HUES48 (cell line): ENCODE results near the gene EML3.
A peak's percentile ranks its signal among the peaks of the same experiment; 100 is the strongest.

ENCODE experiments used
- H3K27ac ChIP-seq: one replicate; pipeline ENCODE4 v1.7.0; 2013; ENCODE audit warnings: low read depth, low read length, inconsistent platforms
- H3K27me3 ChIP-seq: 2 replicates; pipeline ENCODE4 v1.6.1; 2013; ENCODE audit warnings: mild to moderate bottlenecking, low read length; ENCODE audit not compliant: control insufficient read depth, insufficient read depth
- H3K36me3 ChIP-seq: 2 replicates; pipeline ENCODE4 v1.6.1; 2013; ENCODE audit warnings: low read length; ENCODE audit not compliant: control insufficient read depth, insufficient read depth
- H3K4me1 ChIP-seq: 2 replicates; pipeline ENCODE4 v1.6.1; 2013; ENCODE audit warnings: mild to moderate bottlenecking, low read length; ENCODE audit not compliant: control insufficient read depth, insufficient read depth
- H3K4me3 ChIP-seq: 2 replicates; pipeline ENCODE4 v1.5.1; 2013; ENCODE audit warnings: mild to moderate bottlenecking, low read depth, low read length
- H3K9ac ChIP-seq: 2 replicates; pipeline ENCODE4 v1.6.1; 2013; ENCODE audit warnings: mild to moderate bottlenecking, low read depth, low read length, moderate library complexity
- H3K9me3 ChIP-seq: 2 replicates; pipeline ENCODE4 v1.6.1; 2013; ENCODE audit warnings: low read length; ENCODE audit not compliant: control insufficient read depth, insufficient read depth

The EML3 gene

DNA sequence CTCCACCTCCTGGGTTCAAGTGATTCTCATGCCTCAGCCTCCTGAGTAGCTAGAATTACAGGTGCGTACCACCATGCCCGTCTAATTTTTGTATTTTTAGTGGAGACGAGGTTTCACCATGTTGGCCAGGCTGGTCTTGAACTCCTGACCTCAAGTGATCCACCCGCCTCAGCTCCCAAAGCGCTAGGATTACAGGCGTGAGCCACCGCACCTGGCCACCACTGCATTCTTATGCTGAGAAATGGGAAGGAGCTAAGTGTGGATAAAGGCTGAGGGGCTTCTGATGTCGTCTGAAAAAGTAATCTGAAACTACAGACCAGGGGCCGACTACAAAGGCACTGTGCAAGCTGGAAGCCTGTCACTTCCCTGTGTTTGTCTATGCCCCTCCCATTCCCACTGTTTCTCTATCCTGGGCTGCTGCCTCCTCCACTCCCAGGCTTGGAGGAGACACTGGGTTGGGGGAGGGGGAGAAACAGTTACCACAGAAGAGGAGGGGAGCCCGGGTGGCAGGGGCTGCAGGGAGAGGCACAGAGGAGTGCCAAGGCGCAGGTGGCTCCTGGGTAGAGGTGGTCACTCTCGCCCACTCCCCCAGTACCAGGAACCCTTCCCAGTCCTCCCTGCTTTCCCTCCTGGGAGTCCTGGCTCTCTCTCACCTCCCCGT, 8.0 kb downstream of the EML3 start:
- Histone ChIP-seq H3K4me3 (no peak overlapping the region), H3K27ac (no peak overlapping the region), H3K9me3 (no peaks in the 10 kb centered on the region), H3K9ac (no peak overlapping the region), H3K27me3 (peaks cover 17% of the 10 kb centered on the region), H3K4me1 (peaks cover 16% of the 10 kb centered on the region), H3K36me3 (peaks cover 7% of the 10 kb centered on the region; the same call in 1 of the 2 replicates)

DNA sequence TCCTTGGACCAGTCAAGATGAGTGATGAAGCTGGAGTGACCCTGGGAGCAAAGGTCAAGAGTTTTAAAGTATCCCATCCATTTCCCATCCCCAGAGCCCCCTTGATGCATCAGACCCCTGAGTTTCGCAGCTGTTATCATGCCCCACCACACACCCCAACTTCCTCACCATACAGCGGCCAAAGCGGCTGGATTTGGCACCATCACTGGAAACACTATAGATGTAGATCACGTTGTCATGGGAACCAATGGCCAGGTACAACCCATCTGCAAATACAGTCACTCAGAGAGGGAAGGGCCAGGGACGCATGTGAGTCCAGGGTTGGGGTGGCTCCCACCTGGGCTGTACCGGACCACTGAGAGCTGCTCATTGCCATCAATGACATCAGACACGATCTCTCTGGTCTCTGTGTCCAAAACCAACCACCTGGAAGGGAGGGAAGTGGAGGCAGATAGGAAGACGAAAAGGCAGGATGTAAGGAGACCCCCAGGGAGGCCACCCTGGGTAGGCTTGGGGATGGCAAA, 8.7 kb downstream of the EML3 start:
- Histone ChIP-seq H3K9me3 (no peaks in the 10 kb centered on the region), H3K27ac (no peak overlapping the region), H3K36me3 (peaks cover 8% of the 10 kb centered on the region; the same call in 1 of the 2 replicates), H3K4me3 (no peak overlapping the region), H3K27me3 (peaks cover 17% of the 10 kb centered on the region), H3K4me1 (peaks cover 20% of the 10 kb centered on the region), H3K9ac (no peak overlapping the region)

DNA sequence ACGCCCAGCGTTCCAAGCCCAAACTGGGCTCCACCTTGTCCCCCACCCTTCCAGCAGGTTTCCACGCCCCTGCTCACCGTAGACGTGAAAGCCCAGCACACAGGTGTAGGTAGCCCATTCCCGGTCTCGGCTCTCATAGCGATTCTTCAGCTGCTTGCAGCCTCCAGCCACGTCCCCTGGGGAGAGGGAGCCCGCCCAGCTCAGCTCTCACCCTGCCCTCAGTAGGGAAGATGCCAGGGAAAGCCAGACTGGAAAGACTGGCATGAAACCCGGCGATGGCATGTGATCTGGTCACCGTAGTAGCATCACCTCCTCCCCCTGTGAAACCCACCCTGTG, 9.5 kb downstream of the EML3 start:
- peaks cover 17% of the 10 kb centered on the region for H3K27me3 ChIP-seq
- H3K9me3 ChIP-seq, result no peaks in the 10 kb centered on the region
- H3K4me1 ChIP-seq, result peaks cover 21% of the 10 kb centered on the region
- H3K27ac ChIP-seq, result no peak overlapping the region
- no peak overlapping the region for H3K9ac ChIP-seq
- H3K4me3 ChIP-seq, result peak overlapping the region; percentile 87
- peaks cover 14% of the 10 kb centered on the region for H3K36me3 ChIP-seq

GRCh38 chr11:62602141-62603071, 10.2 kb downstream of the EML3 start:
- Histone ChIP-seq H3K9me3 (no peaks in the 10 kb centered on the region), H3K27me3 (peaks cover 17% of the 10 kb centered on the region), H3K4me3 (peak overlapping the region; percentile 87), H3K4me1 (peaks cover 21% of the 10 kb centered on the region), H3K9ac (peak overlapping the region; percentile 43; the same call in 1 of the 2 replicates), H3K36me3 (peaks cover 21% of the 10 kb centered on the region), H3K27ac (peak overlapping the region; percentile 95)

GRCh38 chr11:62601372-62602140, 11.0 kb downstream of the EML3 start, which contains the start of gene MTA2:
TSS of gene MTA2 (minus strand) at chr11:62601865. CDS start at chr11:62601450, 415 bp downstream.
- Histone ChIP-seq H3K27ac (peak within 1 kb of the TSS; percentile 95), H3K9me3 (no peaks in the 10 kb centered on the region), H3K9ac (peak within 1 kb of the TSS; percentile 94), H3K4me1 (peaks cover 17% of the 10 kb centered on the region), H3K36me3 (peaks cover 27% of the 10 kb centered on the region), H3K27me3 (peaks cover 17% of the 10 kb centered on the region), H3K4me3 (peak within 1 kb of the TSS; percentile 87)

- Histone ChIP-seq H3K9ac (peak overlapping the region; percentile 94), H3K4me3 (peak overlapping the region; percentile 87), H3K27ac (peak overlapping the region; percentile 95), H3K9me3 (no peaks in the 10 kb centered on the region), H3K4me1 (peaks cover 17% of the 10 kb centered on the region), H3K36me3 (peaks cover 33% of the 10 kb centered on the region), H3K27me3 (peaks cover 17% of the 10 kb centered on the region)
Observed at GRCh38 chr11:62601122-62601371, 11.5 kb downstream of the EML3 start.

GRCh38 chr11:62600367-62601121, 12.0 kb downstream of the EML3 start:
- Histone ChIP-seq H3K4me3 (peak overlapping the region; percentile 87), H3K4me1 (peaks cover 17% of the 10 kb centered on the region), H3K27ac (peak overlapping the region; percentile 95), H3K9me3 (no peaks in the 10 kb centered on the region), H3K36me3 (peaks cover 38% of the 10 kb centered on the region), H3K9ac (peak overlapping the region; percentile 94), H3K27me3 (peaks cover 17% of the 10 kb centered on the region)

GRCh38 chr11:62599901-62600300, 12.7 kb downstream of the EML3 start:
- H3K9ac ChIP-seq, result no peak overlapping the region
- H3K27me3 ChIP-seq, result peaks cover 17% of the 10 kb centered on the region
- H3K4me3 ChIP-seq, result peak overlapping the region; percentile 87
- H3K27ac ChIP-seq, result no peak overlapping the region
- no peaks in the 10 kb centered on the region for H3K9me3 ChIP-seq
- peaks cover 44% of the 10 kb centered on the region for H3K36me3 ChIP-seq
- H3K4me1 ChIP-seq, result peaks cover 17% of the 10 kb centered on the region

DNA sequence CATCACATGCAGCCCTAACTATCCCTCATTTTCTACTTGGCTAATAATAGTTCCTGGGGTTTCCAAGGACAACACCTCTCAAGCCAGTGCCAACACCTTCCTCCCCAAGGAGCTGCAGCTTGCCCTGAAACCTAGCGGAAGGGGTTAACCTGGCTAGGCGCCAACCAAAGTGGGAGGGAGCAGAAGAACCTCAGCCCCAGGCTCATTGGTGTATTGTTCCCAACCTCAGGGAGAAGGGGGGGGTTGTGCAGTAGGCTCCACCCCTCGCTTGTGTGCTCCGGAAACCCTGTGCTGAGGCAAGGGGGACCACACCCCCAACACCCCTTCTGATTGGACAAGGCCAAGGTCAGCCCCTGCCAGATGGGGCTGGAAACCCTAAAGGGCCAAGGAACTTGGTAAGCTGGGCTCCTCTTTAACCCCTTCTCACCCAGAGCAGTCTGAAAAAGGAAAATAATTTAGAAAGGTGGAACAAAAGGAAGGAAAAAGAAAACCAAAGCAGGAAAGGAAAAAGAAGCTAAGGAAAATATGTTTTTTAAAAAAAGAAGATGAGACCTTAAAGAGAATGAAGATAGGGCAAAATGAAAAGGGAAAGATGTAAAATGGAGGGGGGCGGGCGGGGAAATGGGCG, 13.4 kb downstream of the EML3 start:
- Histone ChIP-seq H3K9me3 (no peaks in the 10 kb centered on the region), H3K4me1 (peaks cover 17% of the 10 kb centered on the region), H3K9ac (no peak overlapping the region), H3K4me3 (peak overlapping the region; percentile 25; the same call in 1 of the 2 replicates), H3K27ac (no peak overlapping the region), H3K27me3 (peaks cover 17% of the 10 kb centered on the region), H3K36me3 (peaks cover 51% of the 10 kb centered on the region)

- peaks cover 56% of the 10 kb centered on the region for H3K36me3 ChIP-seq
- H3K27ac ChIP-seq, result no peak overlapping the region
- H3K4me1 ChIP-seq, result peaks cover 20% of the 10 kb centered on the region
- no peaks in the 10 kb centered on the region for H3K27me3 ChIP-seq
- no peak overlapping the region for H3K9ac ChIP-seq
- H3K9me3 ChIP-seq, result no peaks in the 10 kb centered on the region
- H3K4me3 ChIP-seq, result no peak overlapping the region
Observed at GRCh38 chr11:62595124-62595523, 17.5 kb downstream of the EML3 start.
